ENCODE results near the gene ABI3BP.

Gene ABI3BP

GRCh38 chr3:100781301-100781700, 211.9 kb downstream of the ABI3BP start:
- H4K20me1 ChIP-seq (ENCODE audit: insufficient read depth, low read length), result no peaks in the 10 kb centered on the region

GRCh38 chr3:100780071-100780622, 213.1 kb downstream of the ABI3BP start:
- Histone ChIP-seq H3K27me3 (replicated peaks; ENCODE audit: insufficient read depth, low read length) (no peaks in the 10 kb centered on the region), H4K20me1 (ENCODE audit: insufficient read depth, low read length) (no peaks in the 10 kb centered on the region), H3K9me3 (replicated peaks; ENCODE audit: insufficient read depth, low read length) (no peaks in the 10 kb centered on the region), H3K9me2 (replicated peaks; ENCODE audit: insufficient read depth, low read length) (no peaks in the 10 kb centered on the region), H2AFZ (ENCODE audit: low read length) (no peak overlapping the region), H3F3A (ENCODE audit: insufficient read depth, low read length) (no peaks in the 10 kb centered on the region), H3K4me2 (ENCODE audit: low read depth, low read length) (no peak overlapping the region), H3K79me2 (ENCODE audit: low read length) (no peaks in the 10 kb centered on the region), H3K36me3 (replicated peaks; ENCODE audit: insufficient read depth, low read length) (no peaks in the 10 kb centered on the region), H3K27ac (ENCODE audit: low read length) (no peak overlapping the region), H3K4me3 (ENCODE audit: low read length) (no peak overlapping the region), H3K4me1 (ENCODE audit: low read length) (no peaks in the 10 kb centered on the region), H3K9ac (ENCODE audit: low read length) (no peak overlapping the region)
- TF ChIP-seq, protein P1, sequence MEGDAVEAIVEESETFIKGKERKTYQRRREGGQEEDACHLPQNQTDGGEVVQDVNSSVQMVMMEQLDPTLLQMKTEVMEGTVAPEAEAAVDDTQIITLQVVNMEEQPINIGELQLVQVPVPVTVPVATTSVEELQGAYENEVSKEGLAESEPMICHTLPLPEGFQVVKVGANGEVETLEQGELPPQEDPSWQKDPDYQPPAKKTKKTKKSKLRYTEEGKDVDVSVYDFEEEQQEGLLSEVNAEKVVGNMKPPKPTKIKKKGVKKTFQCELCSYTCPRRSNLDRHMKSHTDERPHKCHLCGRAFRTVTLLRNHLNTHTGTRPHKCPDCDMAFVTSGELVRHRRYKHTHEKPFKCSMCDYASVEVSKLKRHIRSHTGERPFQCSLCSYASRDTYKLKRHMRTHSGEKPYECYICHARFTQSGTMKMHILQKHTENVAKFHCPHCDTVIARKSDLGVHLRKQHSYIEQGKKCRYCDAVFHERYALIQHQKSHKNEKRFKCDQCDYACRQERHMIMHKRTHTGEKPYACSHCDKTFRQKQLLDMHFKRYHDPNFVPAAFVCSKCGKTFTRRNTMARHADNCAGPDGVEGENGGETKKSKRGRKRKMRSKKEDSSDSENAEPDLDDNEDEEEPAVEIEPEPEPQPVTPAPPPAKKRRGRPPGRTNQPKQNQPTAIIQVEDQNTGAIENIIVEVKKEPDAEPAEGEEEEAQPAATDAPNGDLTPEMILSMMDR (IDR thresholded peaks at IDR 0.05; ENCODE audit: low read length), result no peak
- TF ChIP-seq EZH2phosphoT487 (IDR thresholded peaks at IDR 0.05; ENCODE audit: low read length), result no peak
- no peak for TF ChIP-seq EZH2 (optimal IDR thresholded peaks at IDR 0.05; ENCODE audit: low read depth, low read length)
- DNase-seq, result no peak

More at GRCh38 chr3:100781301-100781700, 211.9 kb downstream of the ABI3BP start:
- no peak overlapping the region for H2AFZ ChIP-seq (ENCODE audit: low read length)
- no peak overlapping the region for H3K4me2 ChIP-seq (ENCODE audit: low read depth, low read length)
- no peak overlapping the region for H3K9ac ChIP-seq (ENCODE audit: low read length)
- H3K36me3 ChIP-seq (replicated peaks; ENCODE audit: insufficient read depth, low read length), result no peaks in the 10 kb centered on the region
- TF ChIP-seq EZH2phosphoT487 (IDR thresholded peaks at IDR 0.05; ENCODE audit: low read length) (no peak), EZH2 (optimal IDR thresholded peaks at IDR 0.05; ENCODE audit: low read depth, low read length) (no peak)
- TF ChIP-seq, protein P1 (IDR thresholded peaks at IDR 0.05; ENCODE audit: low read length), result no peak
- no peak for DNase-seq
- no peak overlapping the region for H3K27ac ChIP-seq (ENCODE audit: low read length)
- no peaks in the 10 kb centered on the region for H3K27me3 ChIP-seq (replicated peaks; ENCODE audit: insufficient read depth, low read length)
- no peaks in the 10 kb centered on the region for H3K4me1 ChIP-seq (ENCODE audit: low read length)
- no peaks in the 10 kb centered on the region for H3K9me2 ChIP-seq (replicated peaks; ENCODE audit: insufficient read depth, low read length)
- no peaks in the 10 kb centered on the region for H3K9me3 ChIP-seq (replicated peaks; ENCODE audit: insufficient read depth, low read length)
- no peaks in the 10 kb centered on the region for H3F3A ChIP-seq (ENCODE audit: insufficient read depth, low read length)
- no peaks in the 10 kb centered on the region for H3K79me2 ChIP-seq (ENCODE audit: low read length)
- H3K4me3 ChIP-seq (ENCODE audit: low read length), result no peak overlapping the region

- Histone ChIP-seq H3K9ac (ENCODE audit: low read length) (no peak overlapping the region), H4K20me1 (ENCODE audit: insufficient read depth, low read length) (no peaks in the 10 kb centered on the region), H3K27ac (ENCODE audit: low read length) (no peak overlapping the region), H2AFZ (ENCODE audit: low read length) (no peak overlapping the region), H3K4me1 (ENCODE audit: low read length) (no peaks in the 10 kb centered on the region), H3K4me3 (ENCODE audit: low read length) (no peak overlapping the region), H3F3A (ENCODE audit: insufficient read depth, low read length) (no peaks in the 10 kb centered on the region), H3K36me3 (replicated peaks; ENCODE audit: insufficient read depth, low read length) (no peaks in the 10 kb centered on the region), H3K4me2 (ENCODE audit: low read depth, low read length) (no peak overlapping the region), H3K27me3 (replicated peaks; ENCODE audit: insufficient read depth, low read length) (no peaks in the 10 kb centered on the region), H3K9me2 (replicated peaks; ENCODE audit: insufficient read depth, low read length) (no peaks in the 10 kb centered on the region), H3K79me2 (ENCODE audit: low read length) (no peaks in the 10 kb centered on the region), H3K9me3 (replicated peaks; ENCODE audit: insufficient read depth, low read length) (no peaks in the 10 kb centered on the region)
- TF ChIP-seq, protein P1 (IDR thresholded peaks at IDR 0.05; ENCODE audit: low read length), result no peak
- TF ChIP-seq EZH2phosphoT487 (IDR thresholded peaks at IDR 0.05; ENCODE audit: low read length), result no peak
- TF ChIP-seq EZH2 (optimal IDR thresholded peaks at IDR 0.05; ENCODE audit: low read depth, low read length), result no peak
- DNase-seq, result no peak
These were observed 213.7 kb downstream of the ABI3BP start for GRCh38 chr3:100779480-100779879.

Measured in MM.1S (cell line).